Measurements from ENCODE around the gene LCP1. TPM values are rescaled to one million over a fixed set of nuclear protein-coding genes. Genes with fewer than 3 reads are reported as not detected.

The LCP1 gene
- total and polyA plus RNA-seq, 2 of the 13 experiments (the other 11 are each of a cell fraction or from before 2014, with no cell fraction given) = 1.6 TPM

- no peak for TF ChIP-seq ZNF337 (CRISPR knock-in tag; IDR thresholded peaks at IDR 0.05; ENCODE audit: borderline replicate concordance, low read depth)
- TF ChIP-seq, protein P1, sequence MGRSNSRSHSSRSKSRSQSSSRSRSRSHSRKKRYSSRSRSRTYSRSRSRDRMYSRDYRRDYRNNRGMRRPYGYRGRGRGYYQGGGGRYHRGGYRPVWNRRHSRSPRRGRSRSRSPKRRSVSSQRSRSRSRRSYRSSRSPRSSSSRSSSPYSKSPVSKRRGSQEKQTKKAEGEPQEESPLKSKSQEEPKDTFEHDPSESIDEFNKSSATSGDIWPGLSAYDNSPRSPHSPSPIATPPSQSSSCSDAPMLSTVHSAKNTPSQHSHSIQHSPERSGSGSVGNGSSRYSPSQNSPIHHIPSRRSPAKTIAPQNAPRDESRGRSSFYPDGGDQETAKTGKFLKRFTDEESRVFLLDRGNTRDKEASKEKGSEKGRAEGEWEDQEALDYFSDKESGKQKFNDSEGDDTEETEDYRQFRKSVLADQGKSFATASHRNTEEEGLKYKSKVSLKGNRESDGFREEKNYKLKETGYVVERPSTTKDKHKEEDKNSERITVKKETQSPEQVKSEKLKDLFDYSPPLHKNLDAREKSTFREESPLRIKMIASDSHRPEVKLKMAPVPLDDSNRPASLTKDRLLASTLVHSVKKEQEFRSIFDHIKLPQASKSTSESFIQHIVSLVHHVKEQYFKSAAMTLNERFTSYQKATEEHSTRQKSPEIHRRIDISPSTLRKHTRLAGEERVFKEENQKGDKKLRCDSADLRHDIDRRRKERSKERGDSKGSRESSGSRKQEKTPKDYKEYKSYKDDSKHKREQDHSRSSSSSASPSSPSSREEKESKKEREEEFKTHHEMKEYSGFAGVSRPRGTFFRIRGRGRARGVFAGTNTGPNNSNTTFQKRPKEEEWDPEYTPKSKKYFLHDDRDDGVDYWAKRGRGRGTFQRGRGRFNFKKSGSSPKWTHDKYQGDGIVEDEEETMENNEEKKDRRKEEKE (IDR thresholded peaks at IDR 0.05) = no peak
These were observed 102.2 kb downstream of the LCP1 start (continued) for GRCh38 chr13:46079770-46080169.

- ATAC-seq (no peak), DNase-seq (ENCODE audit: low spot score) (no peak), FAIRE-seq (no peak)
- Histone ChIP-seq H3K4me3 (replicated peaks in 1 of 3; ENCODE audit: insufficient read depth in 1 of 3, low read depth in 2 of 3, low read length in 3 of 3) (no peak overlapping the region), H3K36me3 (replicated peaks in 1 of 2; ENCODE audit: control insufficient read depth in 1 of 2, insufficient read depth in 2 of 2, low read length in 2 of 2) (peaks cover 4 to 67% of the 10 kb centered on the region in 2 experiments), H3K9me3 (ENCODE audit: low read length) (no peaks in the 10 kb centered on the region), H3K27ac (ENCODE audit: extremely low read length, insufficient read depth, low read length) (no peak overlapping the region), H3K9ac (ENCODE audit: insufficient read depth, low read depth, low read length) (no peak overlapping the region), H2AFZ (ENCODE audit: low read length) (no peak overlapping the region), H3K27me3 (ENCODE audit: control insufficient read depth in 1 of 2, insufficient read depth in 2 of 2, low read length in 2 of 2) (no peaks in the 10 kb centered on the region), H3K4me1 (ENCODE audit: insufficient read depth, low read length) (no peaks in the 10 kb centered on the region), H3K4me2 (ENCODE audit: low read depth, low read length) (no peak overlapping the region), H4K20me1 (ENCODE audit: insufficient read depth, low read length) (no peaks in the 10 kb centered on the region), H3K79me2 (ENCODE audit: insufficient read depth, low read length) (no peaks in the 10 kb centered on the region)
- in situ Hi-C loops (cut with HindIII; ENCODE audit: extremely low pct_ligation_motif_present, low pct_unique_long_range_greater_than_20kb) = no loop called here
- TF ChIP-seq AFF4 (CRISPR knock-in tag; IDR thresholded peaks at IDR 0.05) (no peak), ZSCAN31 (CRISPR knock-in tag; IDR thresholded peaks at IDR 0.05; ENCODE audit: low read depth) (no peak), NR2F2 (IDR thresholded peaks at IDR 0.05; ENCODE audit: borderline replicate concordance, low read depth) (no peak), POLR2A (IDR thresholded peaks at IDR 0.05; ENCODE audit: insufficient read depth in 1 of 2, low read depth in 2 of 2, low read length in 2 of 2) (no peak), SIX4 (CRISPR knock-in tag; IDR thresholded peaks at IDR 0.05) (no peak)
- POLR2A ChIA-PET = no interaction called here
- intact Hi-C loops (cut with micrococcal nuclease; ENCODE audit: unreplicated experiment) = no loop called here
- no TSS peak for BruUV-seq (replicated peaks)
- 100% methylated on average over 1 of the region's 1 CpG for WGBS (ENCODE audit: low lambda C conversion rate)
- CTCF ChIA-PET (ENCODE audit: low intra/inter-chr PET ratio, low total read pairs) = no interaction called here
These were observed 104.7 kb downstream of the LCP1 start for GRCh38 chr13:46077265-46077664.
